ENCODE measurements around the gene SLC41A1.

DNA sequence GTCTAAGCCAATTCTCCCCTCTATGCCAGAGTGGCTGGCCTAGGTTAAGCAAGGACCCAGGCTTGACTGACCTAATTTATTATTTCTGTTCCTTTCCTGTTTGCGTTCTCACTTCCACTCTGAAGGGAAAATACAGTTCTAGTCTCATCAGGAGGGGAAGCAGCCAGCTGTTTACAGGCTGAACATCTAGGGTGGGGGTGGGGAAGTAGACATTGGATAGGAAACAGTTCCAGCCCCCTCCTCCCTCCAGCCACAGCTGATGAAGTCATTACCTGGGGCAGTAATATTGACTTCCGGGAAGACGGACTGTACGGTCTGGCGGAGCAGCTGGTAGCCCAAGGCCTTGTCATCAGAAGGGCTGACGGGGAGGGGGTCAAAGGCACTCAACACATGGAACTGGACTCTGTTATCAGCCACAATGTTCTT lies 19.3 kb upstream of the SLC41A1 start:
- TF ChIP-seq, protein P1, sequence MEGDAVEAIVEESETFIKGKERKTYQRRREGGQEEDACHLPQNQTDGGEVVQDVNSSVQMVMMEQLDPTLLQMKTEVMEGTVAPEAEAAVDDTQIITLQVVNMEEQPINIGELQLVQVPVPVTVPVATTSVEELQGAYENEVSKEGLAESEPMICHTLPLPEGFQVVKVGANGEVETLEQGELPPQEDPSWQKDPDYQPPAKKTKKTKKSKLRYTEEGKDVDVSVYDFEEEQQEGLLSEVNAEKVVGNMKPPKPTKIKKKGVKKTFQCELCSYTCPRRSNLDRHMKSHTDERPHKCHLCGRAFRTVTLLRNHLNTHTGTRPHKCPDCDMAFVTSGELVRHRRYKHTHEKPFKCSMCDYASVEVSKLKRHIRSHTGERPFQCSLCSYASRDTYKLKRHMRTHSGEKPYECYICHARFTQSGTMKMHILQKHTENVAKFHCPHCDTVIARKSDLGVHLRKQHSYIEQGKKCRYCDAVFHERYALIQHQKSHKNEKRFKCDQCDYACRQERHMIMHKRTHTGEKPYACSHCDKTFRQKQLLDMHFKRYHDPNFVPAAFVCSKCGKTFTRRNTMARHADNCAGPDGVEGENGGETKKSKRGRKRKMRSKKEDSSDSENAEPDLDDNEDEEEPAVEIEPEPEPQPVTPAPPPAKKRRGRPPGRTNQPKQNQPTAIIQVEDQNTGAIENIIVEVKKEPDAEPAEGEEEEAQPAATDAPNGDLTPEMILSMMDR (IDR thresholded peaks at IDR 0.05; ENCODE audit: low read depth, low read length), result no peak
- no peak for TF ChIP-seq EZH2phosphoT487 (IDR thresholded peaks at IDR 0.05; ENCODE audit: low read depth)
